GM19240 (cell line): ENCODE results near the gene VCY1B.
"Not testable (repeated sequence)": the region's sequence is repeated elsewhere in the genome, so short reads cannot be mapped to it uniquely, and the experiment has no call there.

Experiments
- DNase-seq: peaks from one replicate; pipeline ENCODE4 v3.0.0; 2011; ENCODE audit warnings: low spot score; ENCODE audit not compliant: insufficient read length

VCY1B gene

DNA sequence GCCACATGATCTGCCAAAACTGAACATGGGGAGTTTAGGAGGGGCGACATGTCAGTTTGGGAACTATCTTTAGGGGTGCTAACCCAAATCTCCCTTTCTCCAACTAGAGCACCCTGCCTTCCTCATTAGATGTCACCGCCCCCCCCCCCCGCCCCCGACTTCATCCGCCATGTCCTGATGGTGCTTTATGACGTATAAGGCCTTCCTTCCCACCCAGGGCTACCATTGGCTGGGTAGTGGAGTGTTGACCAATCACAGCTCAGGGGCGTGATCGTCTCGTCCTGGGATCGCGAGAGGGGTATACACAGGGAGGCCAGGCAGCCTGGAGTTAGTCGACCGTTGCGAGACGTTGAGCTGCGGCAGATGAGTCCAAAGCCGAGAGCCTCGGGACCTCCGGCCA, at the start of gene VCY1B:
Gene VCY1B (plus strand): TSS at position 301 of the 400 bp plus-strand sequence. CDS start 63 bp downstream, at position 364.
- not testable (repeated sequence) for DNase-seq

DNA sequence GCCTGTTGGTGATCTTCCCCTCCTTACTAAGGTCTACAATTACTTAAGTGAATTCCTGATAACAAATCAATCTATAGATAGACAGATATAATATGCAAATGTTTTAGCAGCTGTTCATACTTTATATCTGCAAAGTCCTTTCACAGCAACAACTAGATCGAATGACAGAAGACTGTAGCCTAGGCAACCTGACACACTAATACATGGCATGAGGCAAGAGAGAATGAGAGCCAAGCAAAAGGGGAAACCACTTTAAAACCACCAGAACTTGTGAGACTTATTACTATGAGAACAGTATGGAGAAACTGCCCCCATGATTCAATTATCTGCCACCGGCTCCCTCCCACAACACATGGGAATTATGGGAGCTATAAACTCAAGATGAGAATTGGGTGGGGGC, 44.1 kb upstream of the VCY1B start:
- DNase-seq, result not testable (repeated sequence)

DNA sequence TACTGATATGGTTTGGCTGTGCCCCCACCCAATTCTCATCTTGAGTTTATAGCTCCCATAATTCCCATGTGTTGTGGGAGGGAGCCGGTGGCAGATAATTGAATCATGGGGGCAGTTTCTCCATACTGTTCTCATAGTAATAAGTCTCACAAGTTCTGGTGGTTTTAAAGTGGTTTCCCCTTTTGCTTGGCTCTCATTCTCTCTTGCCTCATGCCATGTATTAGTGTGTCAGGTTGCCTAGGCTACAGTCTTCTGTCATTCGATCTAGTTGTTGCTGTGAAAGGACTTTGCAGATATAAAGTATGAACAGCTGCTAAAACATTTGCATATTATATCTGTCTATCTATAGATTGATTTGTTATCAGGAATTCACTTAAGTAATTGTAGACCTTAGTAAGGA, 25.6 kb upstream of the VCY1B start:
- DNase-seq, result not testable (repeated sequence)

DNA sequence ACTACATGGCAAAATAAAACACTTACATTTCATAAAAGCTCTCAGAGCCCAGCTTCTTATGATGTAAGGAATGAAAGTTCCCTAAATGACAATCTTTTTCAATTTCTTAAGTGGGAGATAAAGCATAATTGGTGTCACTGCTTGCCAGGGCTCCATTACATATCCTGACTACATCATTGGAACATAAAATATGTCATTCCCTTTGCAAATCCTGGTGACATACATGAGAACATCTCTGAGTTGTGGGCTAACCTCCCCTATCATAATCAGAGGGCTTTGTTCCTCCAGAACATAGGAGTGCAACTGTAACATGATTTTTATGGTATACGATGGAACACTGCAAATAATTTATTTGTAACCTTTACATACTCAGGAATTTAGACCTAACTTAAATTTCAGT, 29.9 kb downstream of the VCY1B start:
- no peak for DNase-seq
